IMR-90 (cell line): Measurements from ENCODE around the gene CRY2.

Experiments used
- CTCF ChIP-seq: conservative IDR thresholded peaks from 2 replicates; pipeline ENCODE4 v1.5.1; 2012; ENCODE audit warnings: mild to moderate bottlenecking, low read depth, low read length, improper control_type of control experiment
- POLR2A ChIP-seq: IDR thresholded peaks from 2 replicates; pipeline ENCODE4 v1.6.1; 2012; ENCODE audit warnings: mild to moderate bottlenecking, low read depth, low read length
- RCOR1 ChIP-seq: IDR thresholded peaks from 2 replicates; pipeline ENCODE4 v1.6.1; 2012; ENCODE audit warnings: mild to moderate bottlenecking, low read length, improper control_type of control experiment; ENCODE audit not compliant: insufficient replicate concordance

- TF ChIP-seq CTCF (no peak), RCOR1 (no peak), POLR2A (no peak)
Observed at GRCh38 chr11:45812581-45813548, 34.4 kb upstream of the CRY2 start.
